Neural progenitor cell (in vitro differentiated cells): Measurements from ENCODE around the gene NAP1L5.

Experiments used
- CTCF ChIP-seq: fragments of 200-600 bp; sonication (generic); IDR thresholded peaks from 2 replicates; pipeline ENCODE4 v1.5.1; 2017; ENCODE audit warnings: antibody characterized with exemption, mild to moderate bottlenecking
- EZH2 ChIP-seq: fragments of 200-600 bp; sonication (generic); IDR thresholded peaks from 2 replicates; pipeline ENCODE4 v1.6.1; 2017; ENCODE audit warnings: antibody characterized with exemption, mild to moderate bottlenecking, moderate library complexity
- EZH2phosphoT487 ChIP-seq: fragments of 200-600 bp; sonication (generic); IDR thresholded peaks from 2 replicates; pipeline ENCODE4 v1.6.1; 2017; ENCODE audit warnings: antibody characterized with exemption

- TF ChIP-seq CTCF, result no peak
- no peak for TF ChIP-seq EZH2phosphoT487
- TF ChIP-seq EZH2, result no peak
Measured at GRCh38 chr4:88675543-88675942, 22.1 kb downstream of the NAP1L5 start.
